ENCODE data around the gene PITX3.
"Not testable (repeated sequence)": the region's sequence is repeated elsewhere in the genome, so short reads cannot be mapped to it uniquely, and the experiment has no call there.

PITX3 gene

GRCh38 chr10:102254426-102254825 is 13.1 kb upstream of the PITX3 start:
- no peak for DNase-seq

GRCh38 chr10:102252508-102252907 is 11.2 kb upstream of the PITX3 start:
- not testable (repeated sequence) for DNase-seq

DNA sequence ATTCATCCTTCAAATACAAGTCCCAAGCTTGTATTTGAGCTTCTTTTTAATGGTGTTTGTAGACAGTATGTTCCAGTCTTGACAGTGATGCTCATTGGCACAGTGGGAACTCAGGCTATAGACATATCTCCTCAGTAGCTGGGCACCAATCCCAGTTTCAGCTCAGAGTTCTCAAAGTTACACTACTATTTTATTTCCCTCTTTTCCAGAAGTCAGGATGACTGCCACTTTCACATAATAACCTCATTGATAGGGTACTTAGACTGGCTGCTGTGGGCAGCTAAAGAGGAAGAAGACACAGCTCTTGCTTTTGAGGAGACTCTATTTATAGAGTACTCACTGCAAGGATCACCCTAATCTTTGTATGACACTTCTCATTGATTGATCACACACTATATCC is 6.4 kb upstream of the PITX3 start:
- DNase-seq: no peak

DNA sequence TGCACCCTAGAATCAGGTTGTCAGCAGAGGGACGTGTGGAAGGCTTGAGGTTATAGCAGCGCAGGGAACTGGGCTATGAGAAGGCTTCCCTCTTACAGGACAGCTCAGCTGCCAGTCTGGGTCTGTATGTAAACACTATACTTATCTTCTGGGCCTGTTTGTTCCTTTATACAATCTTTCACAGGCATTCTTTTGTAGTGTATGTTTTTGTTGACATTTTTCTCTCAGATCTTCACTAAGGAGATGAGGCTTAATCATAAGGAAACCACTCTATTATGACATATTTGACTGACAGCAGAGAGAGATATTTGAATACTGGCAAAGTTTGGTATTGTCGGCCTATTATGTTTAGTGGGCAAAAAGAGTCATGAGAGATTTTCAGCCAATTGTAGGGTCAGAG is 4.9 kb upstream of the PITX3 start:
- DNase-seq: no peak

DNA sequence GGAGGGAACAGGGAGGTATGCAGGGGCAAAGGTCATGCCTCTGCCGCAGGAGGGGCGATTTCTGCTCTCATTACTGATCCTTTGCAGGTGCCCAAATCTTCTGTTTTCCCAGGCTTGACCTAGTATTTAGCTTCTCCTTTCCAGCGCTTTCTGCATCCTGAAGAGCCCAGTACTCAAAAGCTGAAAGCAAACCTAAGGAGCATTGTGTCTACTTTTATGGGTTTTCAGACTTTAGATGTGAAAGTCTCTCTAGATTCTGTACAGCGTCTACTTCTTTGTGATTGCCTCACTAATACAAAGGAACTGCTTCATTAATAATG is 4.6 kb upstream of the PITX3 start:
- no peak for DNase-seq

GRCh38 chr10:102245082-102245931 is 4.0 kb upstream of the PITX3 start, which contains the start of gene GBF1:
Gene GBF1, plus strand, starts transcription at chr10:102245532. Its CDS starts 13,407 bp downstream, at chr10:102258939.
- peak; percentile 95 for DNase-seq

GRCh38 chr10:102243309-102243708 is 2.0 kb upstream of the PITX3 start:
- no peak for DNase-seq

DNA sequence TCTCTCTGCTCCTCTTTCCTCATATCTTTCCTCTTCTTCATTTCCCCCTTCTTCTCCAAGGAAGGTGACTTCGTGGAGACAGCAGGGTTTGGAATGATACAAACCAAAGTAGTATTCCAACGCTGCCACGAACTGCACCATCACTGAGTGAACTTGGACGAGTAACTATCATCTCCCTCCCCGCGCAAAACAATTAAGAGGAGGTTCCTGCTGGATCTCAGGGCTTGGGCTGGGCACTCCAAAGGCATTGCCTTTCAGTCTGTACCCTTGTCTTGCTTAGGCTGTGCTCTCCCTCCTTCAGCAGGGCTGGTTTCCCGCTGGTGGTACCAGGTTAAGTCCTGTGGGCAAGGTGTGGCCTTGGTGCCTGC is 790 bp upstream of the PITX3 start:
- DNase-seq: no peak

GRCh38 chr10:102241032-102241443 is 274 bp downstream of the PITX3 start:
- DNase-seq: no peak

DNA sequence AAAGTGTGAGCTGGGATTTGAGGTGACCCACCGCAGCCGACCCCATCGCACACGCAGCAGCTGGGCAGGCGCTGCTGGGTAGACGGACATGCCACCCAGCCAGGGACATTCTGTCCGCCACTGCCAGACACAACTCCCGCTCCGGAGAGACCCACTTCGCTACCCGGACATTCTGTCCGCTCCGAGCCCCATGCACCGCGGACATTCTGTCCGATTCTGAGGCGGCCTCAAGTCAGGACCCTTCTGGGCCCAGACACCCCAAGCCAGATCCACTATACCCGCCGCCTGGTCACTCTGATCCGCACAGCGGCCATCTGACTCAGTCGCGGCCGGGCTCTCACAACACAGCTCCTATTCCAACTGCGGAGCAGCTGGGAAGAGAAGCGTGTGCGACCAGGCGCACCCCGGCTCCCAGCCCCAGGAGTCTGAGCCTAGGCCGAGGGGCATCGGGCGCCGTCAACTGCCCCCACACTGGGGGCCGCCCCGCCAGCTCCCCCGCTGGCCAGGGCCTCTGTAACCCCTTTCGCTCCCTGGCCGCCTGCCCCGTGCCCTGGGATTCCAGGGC is 763 bp downstream of the PITX3 start:
- DNase-seq: no peak

- DNase-seq: no peak
Observed at GRCh38 chr10:102237711-102238252, 3.5 kb downstream of the PITX3 start.

- no peak for DNase-seq
Observed at GRCh38 chr10:102236006-102236405, 5.3 kb downstream of the PITX3 start.

GRCh38 chr10:102235598-102235920 is 5.8 kb downstream of the PITX3 start:
- DNase-seq: no peak

DNA sequence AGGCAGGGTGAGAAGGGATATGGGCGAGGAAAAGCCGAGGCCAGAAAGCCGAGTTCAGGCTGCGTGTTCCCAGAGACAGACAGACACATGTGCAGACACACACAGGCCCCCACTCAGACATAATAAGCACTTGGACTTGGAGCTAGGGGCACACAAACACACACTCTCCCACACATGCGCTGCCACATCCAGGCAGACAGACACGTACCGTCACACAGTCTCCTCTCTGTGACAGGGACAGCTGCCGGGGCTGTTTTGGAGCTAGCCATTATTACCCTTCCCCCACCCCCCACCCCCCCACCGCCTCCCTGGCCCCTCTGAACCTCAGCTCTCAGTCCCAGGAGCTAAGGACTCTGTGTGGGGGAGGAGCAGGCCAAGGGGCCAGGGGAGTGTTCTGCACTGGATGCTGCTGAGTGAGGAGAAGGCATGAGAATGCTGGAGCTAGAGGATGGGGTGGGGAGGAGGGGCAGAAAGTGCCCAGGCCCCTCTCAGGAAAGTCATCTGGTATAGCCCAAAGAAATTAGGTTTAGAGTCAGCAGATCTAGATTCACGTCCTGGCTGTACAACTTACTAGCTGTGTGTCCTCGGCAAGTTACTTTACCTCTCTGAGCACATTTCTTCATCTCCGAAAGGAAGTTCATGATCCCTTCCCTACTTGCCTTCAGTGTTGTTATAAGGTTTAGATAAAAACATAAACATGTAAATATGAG is 6.3 kb downstream of the PITX3 start:
- no peak for DNase-seq

GRCh38 chr10:102233997-102234396 is 7.3 kb downstream of the PITX3 start:
- DNase-seq: no peak

DNA sequence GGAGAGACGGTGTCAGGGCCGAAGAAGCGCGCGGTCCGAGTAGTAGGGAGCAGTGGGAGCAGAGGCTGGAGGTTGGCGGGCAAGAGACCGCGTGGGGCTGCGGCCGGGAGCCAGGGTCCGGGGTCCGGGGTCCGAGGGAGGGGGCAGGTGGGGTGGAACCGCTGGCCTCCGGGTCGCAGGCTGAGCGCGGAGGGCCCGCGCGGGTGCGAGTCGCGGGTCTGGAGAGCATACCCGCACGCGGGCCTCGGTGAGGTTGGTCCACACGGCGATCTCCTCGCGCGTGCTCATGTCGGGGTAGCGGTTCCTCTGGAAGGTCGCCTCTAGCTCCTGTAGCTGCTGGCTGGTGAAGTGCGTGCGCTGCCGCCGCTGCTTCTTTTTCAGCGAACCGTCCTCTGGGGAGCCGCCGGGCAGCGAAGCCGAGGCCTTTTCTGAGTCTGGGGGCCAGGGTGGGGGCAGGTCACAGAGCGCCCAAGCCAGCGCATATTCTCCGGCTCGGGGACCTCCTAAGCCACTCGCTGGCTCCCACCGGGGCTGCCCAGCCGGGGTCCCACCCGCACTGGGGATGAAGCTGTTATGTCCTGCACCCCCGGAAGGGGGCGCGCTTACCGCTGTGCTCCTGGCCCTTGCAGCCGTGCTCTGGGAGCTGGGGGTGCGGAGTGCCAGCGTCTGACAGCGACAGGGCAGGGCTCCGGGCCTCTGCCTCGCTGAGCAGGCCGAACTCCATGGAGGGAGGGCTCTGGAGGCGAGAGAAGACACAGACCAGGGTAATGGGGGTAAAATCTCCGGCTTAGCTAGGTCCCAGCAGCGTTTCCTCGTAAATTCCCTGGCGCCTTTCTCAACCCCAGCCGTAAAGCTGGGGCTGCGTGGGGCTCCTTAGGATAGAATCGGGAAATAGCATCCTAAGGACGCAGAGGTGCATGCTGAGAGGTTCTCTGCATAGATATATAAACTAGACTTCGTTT is 9.7 kb downstream of the PITX3 start:
- no peak for DNase-seq

DNA sequence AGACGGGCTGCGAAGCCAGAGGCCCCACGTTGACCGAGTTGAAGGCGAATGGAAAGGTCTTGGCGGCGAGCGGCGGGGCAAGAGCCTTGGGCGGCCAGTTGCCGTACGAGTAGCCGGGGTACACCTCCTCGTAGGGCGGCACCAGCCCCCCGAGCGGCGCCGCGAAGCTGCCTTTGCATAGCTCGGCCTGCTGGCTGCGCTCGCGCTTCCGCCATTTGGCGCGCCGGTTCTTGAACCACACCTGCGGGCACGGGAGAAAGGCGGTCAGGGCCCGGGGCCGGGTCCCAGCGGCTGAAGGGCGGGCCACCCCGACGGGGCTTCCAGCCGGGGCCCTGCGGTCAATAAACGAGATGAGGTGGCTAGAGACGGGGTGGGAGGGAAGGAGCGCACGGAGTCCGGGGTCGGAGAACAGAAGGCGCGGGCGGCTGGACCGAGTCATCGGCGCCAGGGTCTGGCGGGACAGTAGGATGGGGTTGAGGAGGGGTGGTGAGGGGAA is 10.4 kb downstream of the PITX3 start:
- DNase-seq: peak; percentile 14

DNA sequence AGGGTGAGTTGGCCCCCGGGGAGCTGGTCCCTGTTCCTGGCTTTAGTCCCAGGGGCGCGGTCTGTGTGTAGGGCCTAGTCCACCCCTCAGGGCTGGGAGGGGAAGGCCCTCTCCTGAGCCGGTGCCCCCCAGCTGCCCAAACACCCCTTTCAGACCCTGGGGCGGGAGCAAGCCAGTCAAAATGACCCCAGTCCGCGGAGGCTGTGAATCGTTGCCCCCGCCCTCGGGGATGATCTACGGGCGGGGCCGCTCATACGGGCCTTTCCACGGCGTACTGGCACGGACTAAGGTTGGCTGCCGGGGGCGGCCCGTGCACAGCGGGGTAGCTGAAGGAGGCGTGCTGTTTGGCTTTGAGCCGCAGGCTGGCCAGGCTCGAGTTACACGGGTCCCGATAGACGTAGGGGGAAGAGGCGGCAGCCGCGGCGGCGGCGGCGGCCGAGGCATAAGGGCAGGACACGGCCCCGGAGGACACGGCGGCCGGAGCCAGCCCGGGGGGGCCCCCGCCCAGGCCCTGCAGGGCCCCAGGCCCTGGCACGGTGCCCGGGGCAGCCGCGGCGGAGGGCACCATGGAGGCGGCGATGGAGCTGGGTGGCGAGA is 10.9 kb downstream of the PITX3 start:
- peak; percentile 46 for DNase-seq

- DNase-seq: peak; percentile 43
Observed at GRCh38 chr10:102229810-102230263, 11.5 kb downstream of the PITX3 start.

DNA sequence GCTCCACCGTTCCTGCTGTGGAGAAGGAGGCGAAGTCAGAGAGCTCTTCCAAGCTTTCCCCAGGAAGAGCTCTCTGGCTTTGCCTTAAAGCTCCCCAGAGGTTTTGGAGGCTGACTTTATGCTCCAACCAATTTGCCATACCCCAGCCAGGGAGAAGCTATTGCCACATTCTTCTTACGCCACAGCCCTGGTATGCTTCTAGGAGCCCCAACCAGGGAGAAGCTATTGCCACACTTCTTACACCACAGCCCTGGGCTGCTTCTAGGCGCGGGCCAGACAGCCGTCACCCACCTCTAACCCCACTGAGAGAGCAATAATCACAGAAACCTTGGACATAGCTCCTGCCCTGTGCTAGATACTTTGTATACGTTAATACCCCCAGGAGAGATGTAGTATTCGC is 14.3 kb downstream of the PITX3 start:
- DNase-seq: no peak

- DNase-seq: no peak
Observed at GRCh38 chr10:102226542-102226870, 14.8 kb downstream of the PITX3 start.

Data from NCI-H774 (cell line).